ENCODE data around the gene FMN1. TPM values are rescaled to one million over a fixed set of nuclear protein-coding genes. Genes with fewer than 3 reads are reported as not detected.

The FMN1 gene
- total RNA-seq, 1 experiment from 2014 or later: 4.5 TPM

DNA sequence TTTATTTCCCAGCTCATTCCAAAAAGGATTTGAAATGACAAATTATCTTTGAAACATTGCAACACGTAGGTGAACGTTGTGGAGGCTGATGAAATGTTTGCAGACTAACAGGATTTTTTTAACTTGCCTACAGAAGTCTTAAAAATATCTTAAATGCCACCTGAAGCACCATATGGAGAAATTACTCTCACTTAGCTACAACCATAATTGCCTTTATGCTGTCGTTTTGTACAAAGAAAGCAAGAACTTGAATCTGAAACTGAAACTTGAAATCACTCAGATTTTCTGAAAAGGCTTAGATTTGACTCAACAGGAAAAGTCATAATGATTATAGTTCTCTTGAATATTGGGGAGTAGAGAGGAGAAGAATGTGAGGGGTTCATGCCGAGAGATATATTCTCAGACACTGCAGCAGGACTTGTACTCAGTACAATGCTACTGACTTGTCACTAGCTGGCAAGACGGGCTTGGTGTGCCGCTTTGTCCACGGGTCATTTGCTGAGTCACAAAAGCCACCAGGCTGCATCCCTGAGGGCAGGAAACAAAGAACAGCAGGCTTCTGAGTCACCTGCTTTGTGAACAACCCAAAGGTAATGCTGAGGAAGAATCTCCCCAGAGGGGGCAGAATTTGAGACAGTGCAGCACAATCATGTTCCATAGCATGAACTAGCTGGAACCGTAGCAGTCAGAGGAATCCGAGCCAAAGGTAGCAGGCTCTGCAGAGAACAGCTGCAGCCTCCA, 7.1 kb upstream of the FMN1 start:
- Mint-ChIP-seq H3K9me3 (no peaks in the 10 kb centered on the region), H3K27ac (no peak overlapping the region), H3K4me3 (no peak overlapping the region), H3K27me3 (ENCODE audit: low read depth) (no peaks in the 10 kb centered on the region; the same call in 1 of the 2 replicates), H3K4me1 (peaks cover 31% of the 10 kb centered on the region), H3K36me3 (no peaks in the 10 kb centered on the region)
- ATAC-seq (peak; percentile 93), DNase-seq (ENCODE audit: low spot score) (peak; percentile 49)
- CTCF ChIA-PET: interaction anchor here (1.2 to 4.1 kb wide), 3 partner anchors 14 to 115 kb away, joined by 3 to 25 read pairs (median 5); no protein-coding TSS in a partner anchor
- POLR2A ChIA-PET: no interaction called here
- 0 out of 2 replicates have a peak, but pooled peaks have one; percentile 53 for TF ChIP-seq NFE2L1 (CRISPR knock-in tag; IDR thresholded peaks at IDR 0.05)
- TF ChIP-seq RORB (CRISPR knock-in tag; IDR thresholded peaks at IDR 0.05): no peak

DNA sequence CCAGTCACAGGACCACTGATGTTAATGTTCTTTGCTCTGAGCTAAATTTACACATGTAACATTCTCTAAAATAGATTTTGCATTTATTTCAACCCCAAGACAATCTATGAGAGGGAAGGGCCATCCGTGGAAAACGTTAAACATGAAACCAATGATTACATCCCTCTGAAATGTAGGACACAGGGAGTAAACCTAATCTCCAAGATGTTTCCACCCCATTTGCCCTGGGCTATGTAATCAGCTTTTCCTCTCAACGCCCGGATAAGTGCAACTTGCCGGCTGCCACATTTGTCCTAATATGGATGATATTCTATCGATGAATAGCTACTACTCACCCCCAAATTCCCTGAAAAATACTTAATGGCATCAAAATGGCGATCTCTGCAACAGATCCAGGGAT, 6.4 kb upstream of the FMN1 start:
- ATAC-seq (no peak), DNase-seq (ENCODE audit: low spot score) (no peak)
- Mint-ChIP-seq H3K4me3 (no peak overlapping the region), H3K36me3 (no peaks in the 10 kb centered on the region), H3K27me3 (ENCODE audit: low read depth) (peaks cover 7% of the 10 kb centered on the region), H3K27ac (no peak overlapping the region), H3K4me1 (peaks cover 28% of the 10 kb centered on the region), H3K9me3 (no peaks in the 10 kb centered on the region)
- POLR2A ChIA-PET: no interaction called here
- TF ChIP-seq KAT7 (CRISPR knock-in tag; IDR thresholded peaks at IDR 0.05; ENCODE audit: borderline replicate concordance) (no peak), ESRRA (CRISPR knock-in tag; IDR thresholded peaks at IDR 0.05; ENCODE audit: borderline replicate concordance) (no peak), SOX15 (CRISPR knock-in tag; IDR thresholded peaks at IDR 0.05) (no peak), GTF2I (CRISPR knock-in tag; conservative IDR thresholded peaks at IDR 0.05) (no peak), ELF4 (CRISPR knock-in tag; IDR thresholded peaks at IDR 0.05; ENCODE audit: low read depth) (no peak), ZBTB43 (CRISPR knock-in tag; IDR thresholded peaks at IDR 0.05) (no peak)
- CTCF ChIA-PET: interaction anchor here (1.3 to 4.1 kb wide), 3 partner anchors 15 to 208 kb away, joined by 3 to 25 read pairs (median 5); no protein-coding TSS in a partner anchor

- Mint-ChIP-seq H3K4me1 (peaks cover 29% of the 10 kb centered on the region), H3K36me3 (no peaks in the 10 kb centered on the region), H3K4me3 (no peak overlapping the region), H3K27me3 (ENCODE audit: low read depth) (peaks cover 12% of the 10 kb centered on the region), H3K27ac (no peak overlapping the region), H3K9me3 (no peaks in the 10 kb centered on the region)
- TF ChIP-seq ZNF121 (CRISPR knock-in tag; IDR thresholded peaks at IDR 0.05) (no peak), FOXK1 (CRISPR knock-in tag; IDR thresholded peaks at IDR 0.05) (no peak), ATF2 (CRISPR knock-in tag; IDR thresholded peaks at IDR 0.05; ENCODE audit: borderline replicate concordance, low read depth) (no peak), RELA (CRISPR knock-in tag; IDR thresholded peaks at IDR 0.05; ENCODE audit: borderline replicate concordance) (no peak), ZNF263 (CRISPR knock-in tag; IDR thresholded peaks at IDR 0.05; ENCODE audit: low read depth) (no peak), SMAD4 (CRISPR knock-in tag; IDR thresholded peaks at IDR 0.05) (no peak), ATF1 (CRISPR knock-in tag; IDR thresholded peaks at IDR 0.05) (no peak), ETV6 (CRISPR knock-in tag; IDR thresholded peaks at IDR 0.05) (no peak), KAT7 (CRISPR knock-in tag; IDR thresholded peaks at IDR 0.05; ENCODE audit: borderline replicate concordance) (no peak), GTF2I (CRISPR knock-in tag; conservative IDR thresholded peaks at IDR 0.05) (no peak), E2F1 (CRISPR knock-in tag; IDR thresholded peaks at IDR 0.05) (no peak), PRDM15 (CRISPR knock-in tag; IDR thresholded peaks at IDR 0.05) (no peak), SOX15 (CRISPR knock-in tag; IDR thresholded peaks at IDR 0.05) (no peak)
- TF ChIP-seq, protein P1, sequence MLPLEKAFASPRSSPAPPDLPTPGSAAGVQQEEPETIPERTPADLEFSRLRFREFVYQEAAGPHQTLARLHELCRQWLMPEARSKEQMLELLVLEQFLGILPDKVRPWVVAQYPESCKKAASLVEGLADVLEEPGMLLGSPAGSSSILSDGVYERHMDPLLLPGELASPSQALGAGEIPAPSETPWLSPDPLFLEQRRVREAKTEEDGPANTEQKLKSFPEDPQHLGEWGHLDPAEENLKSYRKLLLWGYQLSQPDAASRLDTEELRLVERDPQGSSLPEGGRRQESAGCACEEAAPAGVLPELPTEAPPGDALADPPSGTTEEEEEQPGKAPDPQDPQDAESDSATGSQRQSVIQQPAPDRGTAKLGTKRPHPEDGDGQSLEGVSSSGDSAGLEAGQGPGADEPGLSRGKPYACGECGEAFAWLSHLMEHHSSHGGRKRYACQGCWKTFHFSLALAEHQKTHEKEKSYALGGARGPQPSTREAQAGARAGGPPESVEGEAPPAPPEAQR (CRISPR knock-in tag; IDR thresholded peaks at IDR 0.05): no peak
- POLR2A ChIA-PET: no interaction called here
- DNase-seq (ENCODE audit: low spot score): no peak
- ATAC-seq: no peak
- CTCF ChIA-PET: interaction anchor here (1.3 to 4.1 kb wide), 3 partner anchors 15 to 207 kb away, joined by 3 to 25 read pairs (median 5); no protein-coding TSS in a partner anchor
These were observed 5.9 kb upstream of the FMN1 start for GRCh38 chr15:33200444-33200843.
